Pancreas (tissue), 10 donors: ENCODE measurements around the gene TNNI2. TPM values are rescaled to one million over a fixed set of nuclear protein-coding genes. Genes with fewer than 3 reads are reported as not detected.
"Not testable (repeated sequence)": the region's sequence is repeated elsewhere in the genome, so short reads cannot be mapped to it uniquely, and the experiment has no call there.

Source experiments
- ATAC-seq, 4 donors: fragments of 200-7000 bp; cut with Tn5 transposase; one replicate each; pipeline versions ENCODE4 v1.8.0 to v1.9.1; 2020; ENCODE audit warnings: mild to moderate bottlenecking in 4 of 4, moderate library complexity in 4 of 4
- DNase-seq, 6 donors: peaks; one replicate each; pipeline ENCODE4 v3.0.0-alpha.2; 2020
- FAIRE-seq: peaks from 2 replicates; lab custom pipeline; 2012; peaks lifted over from hg19 to GRCh38; lab: Jason Lieb, UNC
- H3K27ac ChIP-seq, 4 donors: fragments of 200-600 bp; sonication (generic); 1 replicate in 3 of 4; 2 replicates in 1 of 4; pipeline versions ENCODE4 v1.5.0 to v1.8.0; 2020
- H3K27me3 ChIP-seq, 4 donors: fragments of 200-600 bp; one replicate each; pipeline ENCODE4 v1.8.0; 2021
- H3K36me3 ChIP-seq, 3 donors: fragments of 200-600 bp; sonication (generic) in 1 of 3; one replicate each; pipeline versions ENCODE4 v1.5.0 to v1.8.0; 2020 to 2021
- H3K4me1 ChIP-seq, 3 donors: fragments of 200-600 bp; one replicate each; pipeline ENCODE4 v1.8.0; 2021
- H3K4me3 ChIP-seq, 4 donors: fragments of 200-600 bp; sonication (generic) in 2 of 4; one replicate each; pipeline versions ENCODE4 v1.5.0 to v1.8.0; 2020 to 2021
- H3K9me3 ChIP-seq, 4 donors: fragments of 200-600 bp; one replicate each; pipeline ENCODE4 v1.8.0; 2021
- CTCF ChIP-seq, 4 donors: fragments of 200-600 bp; sonication (generic) in 3 of 4; IDR thresholded peaks; one replicate each; pipeline versions ENCODE4 v1.5.0 to v1.8.0; 2021; ENCODE audit warnings: antibody characterized with exemption in 4 of 4
- whole genome bisulfite sequencing, 2 donors: extraction: QIAGEN DNeasy Blood & Tissue Kit; methylation state at CpG; one replicate each; pipeline ENCODE4 v1.1.7; 2013; 5-methylcytosine and 5-hydroxymethylcytosine counted together
- intact Hi-C, 3 donors: fragments of 100-400 bp; cut with DNase I; formaldehyde crosslinking; loops; one replicate each; pipeline versions ENCODE4 v1.11.1 to v1.14.2; 2022
- polyA plus RNA-seq, 2 donors: library from polyadenylated mRNA; stranded (reverse); fragments of 200-250 nt; gene quantifications; one replicate each; pipeline ENCODE4 v1.2.3, GENCODE V29; 2013
- total RNA-seq, 6 donors: library from RNA; stranded (reverse); fragmentation: NEBNext Ultra II Directional in 4 of 6; extraction: Animal tissue kit (Norgen Biotek cat#: 25700) in 4 of 6; gene quantifications; one replicate each; pipeline versions ENCODE4 v1.2.1 to v1.2.4, GENCODE V29; 2021 to 2023
- donor health status: healthy with polysubstance abuse.
- donor health status: DM: no; HTN: no; CAD: no; lungs with moderate emphysema.
- donor health status: DM: no; HTN: no; CAD: no.
- donor health status: control.
- donor health status: control.
- donor health status: Bipolar disorder and iron deficiency.
- donor health status: DM: yes; HTN: yes; CAD: no.
- donor health status: DM: no; HTN: no; CAD: no.
- donor health status: DM: no; HTN: no; CAD: no.
- donor health status: DM: yes; HTN: yes; CAD: no.

TNNI2 gene
- total and polyA plus RNA-seq, 8 donors = 2.5 to 57.4 (median 6.6) TPM; not detected in 1

GRCh38 chr11:1881442-1882264 lies 42.9 kb downstream of the TNNI2 start:
- ATAC-seq (peak in 2 of 4 donors; percentile 7 to 12), DNase-seq (peak in 3 of 6 donors; percentile 32 to 73 (median 56)), FAIRE-seq (no peak)
- intact Hi-C loops = loop anchor here in 1 of 3 donors (5.0 kb wide), 1 partner anchor 271 kb away; no protein-coding TSS in a partner anchor
- Histone ChIP-seq H3K36me3 (no peaks in the 10 kb centered on the region), H3K4me3 (no peak overlapping the region), H3K27me3 (no peaks in the 10 kb centered on the region), H3K4me1 (no peaks in the 10 kb centered on the region), H3K27ac (no peak overlapping the region), H3K9me3 (no peaks in the 10 kb centered on the region)
- no peak for TF ChIP-seq CTCF (IDR thresholded peaks at IDR 0.05)
- 67 to 78% methylated on average over 38 to 43 of the region's 43 CpGs for WGBS, 2 donors

- H3K27ac ChIP-seq = no peak overlapping the region
- WGBS, 2 donors = 32 to 35% methylated on average over 23 of the region's 23 CpGs
- intact Hi-C loops = loop anchor here in 1 of 3 donors (5.0 kb wide), 1 partner anchor 270 kb away; no protein-coding TSS in a partner anchor
Measured at GRCh38 chr11:1882265-1883238, 43.8 kb downstream of the TNNI2 start.

GRCh38 chr11:1883346-1884302 lies 44.8 kb downstream of the TNNI2 start:
- Histone ChIP-seq H3K27me3 (no peaks in the 10 kb centered on the region), H3K4me1 (no peaks in the 10 kb centered on the region), H3K4me3 (no peak overlapping the region), H3K36me3 (no peaks in the 10 kb centered on the region), H3K27ac (no peak overlapping the region), H3K9me3 (no peaks in the 10 kb centered on the region)
- FAIRE-seq (no peak), DNase-seq (peak in 1 of 6 donors; percentile 56), ATAC-seq (no peak)
- intact Hi-C loops = loop anchor here in 1 of 3 donors (5.0 kb wide), 1 partner anchor 269 kb away; no protein-coding TSS in a partner anchor
- WGBS, 2 donors = 84 to 87% methylated on average over 14 of the region's 14 CpGs
- TF ChIP-seq CTCF (IDR thresholded peaks at IDR 0.05) = no peak

More at GRCh38 chr11:1882265-1883238, 43.8 kb downstream of the TNNI2 start:
- no peaks in the 10 kb centered on the region for H3K36me3 ChIP-seq
- H3K27me3 ChIP-seq = no peaks in the 10 kb centered on the region
- ATAC-seq = peak; percentile 89 to 95 (median 93)
- FAIRE-seq = no peak
- no peaks in the 10 kb centered on the region for H3K4me1 ChIP-seq
- H3K9me3 ChIP-seq = no peaks in the 10 kb centered on the region
- peak; percentile 74 to 99 (median 88) for DNase-seq
- TF ChIP-seq CTCF (IDR thresholded peaks at IDR 0.05) = peak; percentile 76 to 94 (median 91)
- no peak overlapping the region for H3K4me3 ChIP-seq

DNA sequence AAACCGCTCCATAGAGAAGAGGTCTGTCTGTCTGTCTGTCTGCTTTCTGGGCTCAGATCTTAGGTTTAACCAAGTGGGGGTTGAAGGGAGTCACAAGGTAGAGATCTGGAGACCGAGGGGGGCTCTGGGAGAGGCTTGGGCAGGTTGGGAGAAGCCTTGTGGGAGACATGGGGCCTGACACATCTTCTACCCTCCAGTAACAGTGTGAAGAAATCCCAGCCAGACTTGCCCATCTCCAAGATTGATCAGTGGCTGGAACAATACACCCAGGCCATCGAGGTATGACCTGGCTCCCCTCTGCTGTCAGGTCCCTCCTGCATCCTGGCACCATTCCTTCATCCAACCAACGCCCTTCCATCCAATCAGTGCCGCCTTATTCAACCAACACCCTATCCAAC lies 45.5 kb downstream of the TNNI2 start:
- FAIRE-seq = no peak
- no peak overlapping the region for H3K27ac ChIP-seq
- no peak for ATAC-seq
- H3K4me1 ChIP-seq = no peaks in the 10 kb centered on the region
- H3K27me3 ChIP-seq = no peaks in the 10 kb centered on the region
- intact Hi-C loops = loop anchor here in 1 of 3 donors (5.0 kb wide), 1 partner anchor 268 kb away; no protein-coding TSS in a partner anchor
- 87 to 88% methylated on average over 5 of the region's 5 CpGs for WGBS, 2 donors
- no peak for TF ChIP-seq CTCF (IDR thresholded peaks at IDR 0.05)
- H3K9me3 ChIP-seq = no peaks in the 10 kb centered on the region
- no peaks in the 10 kb centered on the region for H3K36me3 ChIP-seq
- H3K4me3 ChIP-seq = no peak overlapping the region
- no peak for DNase-seq

GRCh38 chr11:1886551-1886950 lies 47.8 kb downstream of the TNNI2 start:
- ATAC-seq, DNase-seq, FAIRE-seq, H3K9me3 ChIP-seq, intact Hi-C loops, H3K27me3 ChIP-seq, H3K27ac ChIP-seq, H3K36me3 ChIP-seq, H3K4me1 ChIP-seq, H3K4me3 ChIP-seq: not testable (repeated sequence)
- 88 to 94% methylated on average over 13 of the region's 13 CpGs for WGBS, 2 donors
